Suppressor macrophage treated with lipopolysaccharide for 1 hour (primary cell): ENCODE results near the gene TFAP2A.
A peak's percentile ranks its signal among the peaks of the same experiment; 100 is the strongest.

Experiments used
- DNase-seq, 3 donors: peaks; one replicate each; pipeline ENCODE4 v3.0.0-alpha.2; 2020 to 2022

The TFAP2A gene

DNA sequence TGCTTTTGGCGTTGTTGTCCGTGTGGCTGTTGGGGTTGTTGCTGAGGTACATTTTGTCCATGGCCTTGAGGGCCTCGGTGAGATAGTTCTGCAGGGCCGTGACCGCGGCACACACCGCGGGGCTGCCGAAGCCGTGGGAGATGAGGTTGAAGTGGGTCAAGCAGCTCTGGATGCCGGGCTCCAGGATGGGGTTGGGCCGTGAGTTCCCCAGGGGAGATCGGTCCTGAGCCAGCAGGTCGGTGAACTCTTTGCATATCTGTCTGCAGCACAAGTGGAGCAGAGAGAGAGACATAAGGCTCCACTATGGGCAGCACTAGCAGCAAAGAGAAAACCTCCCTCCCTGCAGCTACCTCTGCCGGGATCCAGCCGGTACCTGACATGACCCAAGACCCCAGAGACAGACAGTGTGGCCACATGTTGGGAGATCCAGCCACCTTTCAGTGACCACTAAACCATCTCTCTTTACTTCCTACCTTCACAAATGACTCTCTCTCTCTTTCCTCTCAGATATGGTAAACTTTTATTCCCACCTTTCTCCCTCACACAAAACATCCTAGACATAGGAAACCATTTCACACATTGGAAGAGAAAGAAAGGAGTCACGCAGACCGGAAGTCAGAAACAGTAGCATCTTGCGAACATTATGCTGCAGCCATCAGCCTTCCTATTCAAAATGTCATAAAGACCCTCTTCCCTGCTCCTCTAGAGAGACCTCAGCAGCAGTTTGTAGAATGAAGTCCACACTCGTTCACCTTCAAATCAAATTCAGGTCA, 16.2 kb downstream of the TFAP2A start:
- DNase-seq: no peak

DNA sequence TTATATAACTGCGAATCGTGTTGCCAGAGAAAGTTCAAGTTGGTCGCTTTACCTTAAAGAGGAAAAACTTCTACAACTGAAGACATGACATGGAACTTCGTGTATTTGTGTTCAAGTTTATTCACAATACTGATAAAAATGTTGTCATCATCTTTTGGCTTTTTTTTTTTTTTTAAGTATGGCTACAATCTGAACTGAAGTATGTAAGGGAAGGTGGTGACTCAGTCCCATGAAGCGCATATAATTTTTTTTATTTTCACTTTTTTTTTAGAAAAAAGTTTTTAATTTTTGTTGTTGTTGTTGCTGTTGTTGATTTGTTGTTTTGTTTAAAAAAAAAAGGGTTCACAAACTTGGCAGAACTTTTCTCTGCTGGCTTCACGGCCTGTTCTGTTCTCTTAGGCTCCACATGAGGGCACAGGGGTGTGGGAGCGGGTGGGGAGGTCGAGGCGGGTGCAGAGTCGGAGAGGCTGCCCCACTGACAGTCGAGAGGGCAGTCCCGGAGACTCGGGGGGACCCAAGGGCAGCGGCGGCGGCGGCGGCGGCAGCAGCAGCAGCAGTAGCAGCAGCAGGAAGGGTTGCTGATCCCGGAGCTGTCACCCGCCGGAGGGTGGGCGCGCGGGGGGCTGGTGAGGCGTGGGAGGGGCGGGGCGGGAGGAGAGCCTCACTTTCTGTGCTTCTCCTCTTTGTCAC, 17.0 kb downstream of the TFAP2A start:
- DNase-seq: no peak

DNA sequence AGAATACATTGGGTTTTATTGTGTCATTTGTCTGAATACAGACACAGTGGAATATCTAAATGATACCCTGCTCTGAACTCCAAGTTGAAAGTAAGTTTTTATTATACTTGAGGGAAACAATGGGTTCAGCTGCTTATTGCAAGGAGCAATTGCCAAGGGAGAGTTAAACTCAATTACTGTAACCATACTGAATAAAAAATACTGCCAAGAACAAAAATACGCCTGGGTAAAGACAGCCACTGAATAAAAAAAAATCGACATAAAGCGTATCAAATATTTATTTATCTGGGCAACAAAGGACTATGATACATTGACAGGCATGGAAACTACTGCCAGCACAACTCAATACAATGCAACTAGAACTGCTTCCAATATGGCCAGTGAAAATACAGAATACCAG, 18.1 kb downstream of the TFAP2A start:
- no peak for DNase-seq

DNA sequence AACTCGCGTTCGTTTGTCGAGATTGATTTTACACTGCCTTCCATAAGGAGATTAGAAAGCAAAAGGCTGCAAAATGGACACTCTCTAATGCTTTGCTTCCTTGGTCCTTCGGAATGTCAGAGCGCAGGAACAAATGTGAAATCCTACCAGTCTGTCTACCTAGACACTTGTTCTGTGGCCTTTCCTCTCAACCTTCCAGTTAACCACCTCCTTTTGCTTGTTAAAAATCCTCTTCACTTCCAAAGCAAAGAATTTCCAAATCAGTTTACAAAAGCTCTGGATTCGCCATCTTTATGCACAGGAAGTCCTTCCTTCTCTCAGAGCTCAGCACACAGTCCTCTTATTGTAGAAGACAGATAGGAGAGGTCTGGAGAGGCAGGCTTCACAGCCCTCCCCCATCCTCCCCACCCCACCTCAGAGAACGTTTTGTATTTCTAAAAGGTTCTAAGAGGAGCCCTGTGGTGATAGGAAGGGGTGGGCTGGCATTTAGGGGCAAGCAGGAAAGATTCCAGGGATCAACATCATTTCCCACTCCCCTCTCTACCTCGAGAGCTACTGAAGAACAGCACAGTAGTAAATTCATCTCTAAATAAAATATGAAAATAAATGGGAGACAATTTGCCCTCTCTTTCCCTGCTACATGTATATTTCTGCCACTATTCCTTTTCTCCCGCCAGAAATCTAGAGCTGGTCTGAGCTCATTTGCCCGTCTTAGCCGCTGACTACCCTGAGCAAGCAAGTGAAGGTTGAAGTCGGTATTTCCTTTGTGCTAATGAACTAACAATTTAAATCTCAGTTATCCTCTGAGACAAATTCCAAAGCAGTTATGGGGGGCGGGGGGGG, 18.9 kb downstream of the TFAP2A start:
- DNase-seq: no peak

DNA sequence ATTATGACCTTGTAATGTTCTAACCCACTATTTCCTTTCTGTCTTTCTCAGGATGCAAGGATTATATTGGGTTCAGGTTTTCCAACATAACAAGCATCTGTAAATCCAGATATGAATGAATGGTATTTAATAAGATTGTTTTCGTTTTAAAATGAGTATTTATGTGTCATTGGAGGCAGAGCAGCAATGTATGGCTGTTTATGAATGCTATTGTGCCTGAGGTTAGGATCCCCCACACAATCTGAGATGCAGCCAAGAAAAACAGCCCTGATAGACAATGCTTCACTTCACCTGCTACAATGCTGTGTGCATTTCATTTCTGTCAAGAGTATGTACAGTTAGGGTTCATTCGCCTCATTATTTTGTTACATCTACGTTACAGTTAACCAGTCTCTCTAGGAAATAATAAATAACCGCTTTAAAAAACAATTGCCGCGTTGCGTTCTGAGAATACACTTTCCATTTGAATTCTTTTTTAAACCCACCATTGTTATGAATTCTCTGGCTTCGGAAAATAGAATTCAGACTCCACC, 19.6 kb downstream of the TFAP2A start:
- no peak for DNase-seq

DNA sequence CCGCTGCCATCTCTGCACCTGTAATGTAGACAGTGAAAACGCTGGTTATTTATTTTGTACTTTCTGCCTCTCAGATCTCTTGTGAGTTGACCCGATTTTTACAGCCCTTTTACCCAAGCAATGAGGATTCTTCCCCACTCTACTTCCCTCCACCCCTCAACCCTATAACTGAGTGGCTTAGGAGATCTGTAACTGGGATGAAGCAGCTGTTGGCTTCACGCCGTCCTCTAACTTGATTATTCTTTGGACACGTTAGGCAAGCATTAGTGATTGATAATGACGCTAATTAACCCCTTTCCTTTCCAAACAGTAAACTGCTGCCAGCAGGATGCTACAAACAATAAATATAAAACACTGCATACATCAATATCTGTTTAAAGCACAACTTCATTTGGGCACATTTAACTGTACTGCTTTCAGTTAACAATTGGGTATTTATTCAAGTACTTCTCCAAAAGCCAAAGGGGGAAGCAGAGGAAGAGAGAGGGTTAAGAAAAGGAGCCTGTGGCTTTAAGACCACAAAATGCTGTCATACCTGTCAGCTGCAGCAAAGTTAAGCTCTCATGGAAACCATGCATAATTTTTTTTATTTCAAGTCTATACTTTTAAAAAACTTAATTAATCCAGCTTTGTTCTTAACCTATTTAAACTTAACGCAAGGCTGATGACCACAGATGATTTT, 21.2 kb downstream of the TFAP2A start:
- DNase-seq: no peak

DNA sequence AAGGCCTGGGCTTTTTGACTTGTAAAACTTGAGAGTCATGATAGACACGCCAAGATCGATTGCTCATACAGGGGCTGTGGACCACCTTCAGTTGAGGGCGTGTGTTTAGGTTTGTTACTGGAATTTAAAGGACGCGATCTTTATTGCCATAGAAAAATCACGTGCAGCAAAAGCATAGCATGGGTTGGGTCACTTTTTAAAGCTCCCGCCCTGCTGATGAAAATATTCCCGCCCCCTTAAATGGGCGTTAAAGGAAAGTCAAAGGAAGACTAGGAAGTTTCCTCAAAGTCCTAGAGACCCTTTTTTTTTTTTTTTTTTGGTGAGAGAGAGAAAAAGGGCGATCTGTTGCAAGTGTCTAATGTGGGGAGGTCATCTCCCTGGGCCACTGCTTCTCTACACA, 23.1 kb downstream of the TFAP2A start:
- DNase-seq: no peak

DNA sequence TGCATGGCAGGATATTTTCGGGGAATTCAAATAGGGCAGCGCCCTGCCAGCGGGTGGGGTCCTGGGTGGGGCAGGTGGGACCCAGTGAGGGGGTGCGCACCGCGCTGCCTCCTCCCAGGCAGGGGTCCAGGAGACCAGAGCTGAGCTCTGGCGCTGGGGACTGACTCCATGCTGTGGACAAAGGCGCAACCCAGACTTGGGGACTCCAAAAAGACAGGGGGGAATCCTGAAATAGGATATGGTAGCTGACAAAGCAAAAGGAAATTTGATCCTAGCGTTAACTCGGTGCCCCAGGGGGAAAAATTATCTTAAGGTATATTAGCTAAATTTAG, 23.6 kb downstream of the TFAP2A start:
- DNase-seq: no peak

DNA sequence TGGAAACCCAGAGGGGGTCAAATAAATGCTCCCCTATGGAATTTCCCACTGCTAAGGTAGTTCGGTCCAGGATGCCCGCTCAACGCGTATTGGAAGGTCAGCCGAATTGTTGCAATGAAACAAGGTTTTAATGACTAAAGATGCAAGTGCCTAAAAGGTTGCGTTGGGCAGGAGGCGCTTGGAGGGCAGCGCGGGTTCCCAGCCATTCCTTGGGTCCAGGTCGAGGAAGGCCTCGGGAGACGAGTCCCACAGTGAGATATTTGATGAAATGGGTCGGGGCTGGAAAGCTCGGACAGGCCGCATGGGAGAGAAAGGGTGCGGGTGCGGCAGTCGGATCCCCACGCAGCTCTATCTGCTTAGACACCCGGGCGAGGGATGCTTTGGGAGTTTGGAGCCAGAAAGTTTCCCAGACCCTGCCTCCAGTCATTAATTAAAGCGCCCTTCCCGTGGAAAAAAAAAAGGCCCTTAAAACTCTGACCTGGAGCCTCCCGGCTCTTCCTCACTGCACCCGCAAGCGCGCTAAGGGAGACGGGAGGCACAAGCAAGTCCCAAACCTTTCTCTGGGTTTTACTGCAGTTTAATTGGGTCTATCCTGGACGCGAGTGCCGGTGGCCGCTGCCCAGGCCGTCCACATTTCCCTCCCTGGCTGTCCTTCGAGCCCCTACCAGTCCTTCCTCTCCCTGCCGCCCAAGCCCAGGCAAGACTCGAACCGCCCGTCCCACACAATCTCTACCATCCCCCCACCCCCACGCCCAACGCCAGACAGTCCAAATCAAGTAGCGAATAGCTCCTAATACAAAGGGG, 24.2 kb downstream of the TFAP2A start:
- no peak for DNase-seq

DNA sequence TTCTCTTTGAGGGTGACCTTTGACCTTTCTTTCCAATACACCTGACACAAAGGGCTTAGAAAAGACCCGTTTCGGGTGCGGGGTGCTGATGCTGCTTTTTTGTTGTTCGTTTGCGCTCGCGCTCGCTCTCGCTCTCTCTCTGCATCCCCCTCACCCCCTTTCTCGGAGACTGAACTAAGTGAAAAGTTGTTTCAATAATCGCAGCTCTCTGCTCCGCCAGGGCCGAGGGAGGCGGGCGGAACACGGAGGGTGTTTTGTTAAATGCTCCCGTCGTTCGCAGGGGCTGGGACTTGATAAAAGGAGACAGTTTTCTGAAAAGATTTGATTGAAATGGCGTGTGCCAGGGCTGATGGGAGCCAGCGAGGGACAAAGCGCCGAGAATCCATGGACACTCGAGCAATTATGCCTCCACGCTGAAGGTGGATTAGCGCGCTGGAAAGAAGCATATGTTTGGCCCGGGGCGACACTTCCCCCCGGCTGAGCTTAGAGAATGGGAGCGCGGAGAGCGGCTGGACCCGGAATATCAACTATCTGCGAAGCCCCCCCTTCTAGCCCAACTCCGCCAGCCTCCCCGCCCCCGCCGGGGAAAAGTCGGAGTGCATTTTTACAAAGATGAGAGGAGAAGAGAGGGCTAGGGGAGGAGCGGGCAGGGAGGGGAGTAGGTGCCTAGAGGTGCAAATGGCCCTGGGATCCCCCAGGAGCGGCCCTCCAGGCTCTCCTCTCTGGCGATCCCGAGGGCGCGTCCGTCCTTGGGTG, 25.0 kb downstream of the TFAP2A start:
- no peak for DNase-seq

DNA sequence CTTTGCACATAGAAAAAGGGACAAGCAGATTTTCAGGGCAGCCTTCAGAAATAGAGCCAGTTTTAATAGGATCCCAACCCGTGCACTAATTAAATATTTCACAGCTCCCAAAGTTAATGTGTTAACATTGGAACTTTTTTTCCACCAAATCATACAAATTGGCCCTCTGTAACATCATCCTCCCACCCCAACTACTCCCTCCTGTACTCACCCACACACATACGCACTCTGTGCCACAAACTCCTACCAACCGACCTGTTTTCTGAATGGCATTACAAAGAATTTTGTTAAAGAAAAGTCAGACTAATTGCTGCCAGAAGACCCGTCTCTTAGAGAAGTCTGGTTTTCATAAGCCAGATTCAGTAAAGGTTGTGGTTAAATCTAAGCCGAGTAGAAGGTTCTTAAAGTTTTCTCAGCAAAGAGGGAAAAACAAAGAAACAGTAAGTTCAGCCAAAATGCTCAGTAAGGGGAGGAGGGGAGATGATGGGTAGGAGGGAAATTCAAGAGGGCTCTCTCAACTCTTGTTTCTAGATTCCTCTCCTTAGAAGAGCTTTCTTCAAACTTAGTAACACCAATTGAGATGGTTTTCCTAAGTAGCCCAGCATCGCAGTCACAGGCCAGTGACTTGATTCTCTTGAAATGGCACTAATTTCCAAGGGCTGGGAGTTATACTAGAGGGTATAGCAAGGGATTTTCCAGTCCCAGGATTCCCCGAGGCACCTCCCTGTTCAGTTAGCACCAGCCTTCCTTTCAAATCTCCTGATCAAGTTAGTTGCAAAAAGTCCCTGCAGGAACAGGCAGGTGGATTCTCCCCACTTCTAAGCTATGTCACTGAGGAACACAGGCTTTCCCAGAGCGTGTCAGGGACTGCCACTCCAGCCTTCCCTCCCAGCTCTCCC, 27.9 kb downstream of the TFAP2A start:
- no peak for DNase-seq

DNA sequence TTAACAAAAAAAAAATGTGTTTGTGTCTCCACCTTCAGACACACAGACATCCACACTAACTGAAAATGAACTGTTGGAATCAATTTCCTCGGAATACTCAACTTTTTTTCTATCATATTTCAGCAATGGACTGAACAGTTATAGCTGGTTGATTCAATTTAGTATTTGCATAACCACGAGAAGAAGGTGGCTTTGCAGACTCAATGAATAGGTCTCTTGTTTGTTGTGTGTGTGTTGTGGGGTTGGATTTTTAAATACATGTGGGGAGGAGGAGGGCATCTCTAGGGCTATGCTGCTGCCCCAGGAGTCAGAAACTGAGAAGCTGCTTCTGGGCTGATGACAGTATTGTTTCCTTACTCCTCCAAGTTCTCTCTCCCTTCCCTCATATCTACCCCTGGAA, 28.7 kb downstream of the TFAP2A start:
- DNase-seq: no peak

DNA sequence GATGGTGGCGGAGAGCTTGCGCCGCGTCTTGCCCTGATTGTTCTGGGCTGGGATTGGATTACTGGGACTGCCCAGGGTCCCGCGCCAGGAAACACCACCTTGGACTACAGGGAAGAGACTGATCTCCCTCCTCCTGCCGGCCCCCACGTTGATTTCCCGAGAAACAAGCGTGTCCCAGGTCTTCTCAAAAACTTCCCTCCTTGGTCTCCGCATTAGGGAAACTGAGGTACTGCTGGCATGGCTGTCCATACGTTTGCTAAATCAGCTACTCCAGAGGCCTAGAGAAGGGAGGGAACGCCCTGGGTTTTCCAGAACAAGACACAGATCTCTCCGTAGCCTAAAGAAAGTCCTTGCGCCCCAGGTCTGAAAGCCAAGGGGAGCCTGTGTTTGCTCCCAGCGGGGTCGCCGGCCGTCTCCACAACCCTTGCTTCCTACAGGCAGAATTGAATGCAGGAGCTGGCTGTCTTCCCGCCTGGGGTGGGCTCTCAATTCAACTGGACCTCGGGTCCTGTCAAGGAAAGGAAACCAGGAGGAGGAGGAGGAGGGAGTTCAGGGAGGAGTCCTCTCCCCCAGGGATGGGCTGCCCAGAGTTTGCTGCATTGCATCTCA, 29.2 kb downstream of the TFAP2A start:
- no peak for DNase-seq

DNA sequence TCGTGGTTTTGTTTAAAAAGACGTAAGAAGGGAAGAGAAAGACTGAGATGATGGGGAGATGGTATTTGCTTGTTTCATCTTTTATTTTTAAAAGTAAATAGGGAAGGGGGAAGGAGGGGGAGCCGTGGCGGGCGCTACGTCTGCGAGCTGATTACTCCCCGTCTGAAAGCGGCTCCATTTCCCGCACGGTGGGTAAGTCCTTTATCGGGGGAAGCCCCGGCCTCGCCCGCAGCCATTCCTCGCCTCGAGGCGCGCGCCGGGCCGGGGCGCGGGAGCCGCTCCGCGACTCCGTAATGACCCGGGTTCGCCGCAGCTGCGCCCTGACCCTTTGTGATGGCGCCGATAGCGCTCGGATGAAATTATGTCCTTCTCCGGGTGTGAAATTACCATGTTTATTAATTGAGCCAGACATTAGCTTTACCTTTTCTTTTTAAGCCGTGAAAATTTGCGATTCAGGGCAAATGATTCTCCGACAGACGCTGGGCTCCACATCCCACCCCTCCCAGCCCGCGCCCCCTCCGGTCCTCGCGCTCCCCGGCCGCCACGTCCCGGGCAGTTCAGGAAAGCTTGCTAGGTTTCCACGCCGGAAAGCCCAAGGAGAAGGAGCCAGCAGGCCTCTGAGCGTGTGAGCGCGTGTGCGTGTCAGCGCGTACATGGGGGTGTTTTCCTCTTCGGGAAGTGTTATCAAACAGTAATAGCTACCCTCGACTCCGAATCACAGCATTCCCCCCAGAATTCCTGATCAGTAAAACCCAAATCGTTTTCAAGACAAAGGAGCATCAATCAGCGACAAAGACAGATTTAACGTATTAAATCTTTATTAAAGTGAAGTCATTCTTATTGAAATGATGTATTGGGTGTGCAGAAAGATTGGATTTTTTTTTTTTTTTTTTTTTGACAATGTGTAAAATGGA, 30.0 kb downstream of the TFAP2A start:
- no peak for DNase-seq

DNA sequence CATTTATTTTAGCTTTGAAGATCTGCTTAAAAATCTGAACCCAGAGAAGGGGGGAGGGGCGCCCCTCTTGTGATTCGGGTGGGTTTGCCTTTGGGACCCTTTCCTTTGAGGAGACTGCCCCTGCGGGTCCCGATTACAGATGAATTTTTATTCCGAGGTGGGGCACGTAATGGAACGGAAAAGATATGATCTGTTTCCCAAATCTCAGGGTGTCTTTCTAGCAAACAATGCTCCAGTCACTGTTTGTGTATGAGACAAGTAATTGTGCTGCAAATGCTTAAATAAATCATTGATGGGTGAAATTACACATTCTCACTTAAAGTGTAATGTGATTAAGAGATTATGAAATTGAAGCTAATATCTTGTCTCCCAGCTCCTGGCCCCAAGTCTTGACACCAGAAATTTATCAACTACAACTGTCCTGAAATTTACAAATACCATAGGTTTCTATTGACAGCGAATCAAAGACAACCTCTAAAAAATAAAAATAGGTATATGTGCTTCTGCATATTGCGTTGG, 30.7 kb downstream of the TFAP2A start:
- DNase-seq: no peak

DNA sequence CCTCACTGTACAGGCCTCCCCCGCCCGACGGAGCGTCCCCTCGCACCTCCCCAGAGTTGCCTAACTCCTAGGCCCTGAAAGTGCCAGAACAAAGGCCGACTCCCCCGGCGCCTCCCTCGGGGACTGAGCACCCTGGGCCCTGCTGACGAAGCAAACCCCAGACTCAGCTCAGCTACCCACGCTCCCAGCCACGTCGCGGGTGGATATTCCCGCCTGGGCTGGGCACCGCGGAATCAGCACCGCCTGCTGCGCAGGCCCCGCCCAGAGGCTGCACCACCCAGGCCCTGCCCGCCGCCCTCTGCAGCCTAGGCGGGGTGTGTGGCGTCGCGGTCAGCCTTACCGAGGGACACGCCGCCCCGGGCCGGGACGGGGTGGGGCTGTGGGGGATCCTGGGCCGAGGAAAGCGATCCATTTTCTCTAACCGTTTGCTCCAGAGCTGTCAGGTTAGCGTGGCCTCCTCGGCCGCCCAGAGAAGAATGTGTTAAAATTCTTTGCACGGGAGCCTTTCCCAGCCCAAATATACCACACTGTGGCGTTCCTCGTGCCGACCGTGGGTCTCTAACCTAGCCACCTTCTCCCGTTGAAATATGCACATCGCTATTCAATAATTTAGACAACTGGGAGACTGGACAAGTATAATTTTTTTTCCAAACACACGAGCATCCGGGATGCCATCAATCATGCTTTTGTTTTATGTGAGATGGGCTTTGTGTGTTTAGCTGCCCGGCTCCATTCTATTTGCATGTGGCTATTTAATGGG, 31.4 kb downstream of the TFAP2A start:
- DNase-seq: peak; percentile 20 to 53 (median 47)

DNA sequence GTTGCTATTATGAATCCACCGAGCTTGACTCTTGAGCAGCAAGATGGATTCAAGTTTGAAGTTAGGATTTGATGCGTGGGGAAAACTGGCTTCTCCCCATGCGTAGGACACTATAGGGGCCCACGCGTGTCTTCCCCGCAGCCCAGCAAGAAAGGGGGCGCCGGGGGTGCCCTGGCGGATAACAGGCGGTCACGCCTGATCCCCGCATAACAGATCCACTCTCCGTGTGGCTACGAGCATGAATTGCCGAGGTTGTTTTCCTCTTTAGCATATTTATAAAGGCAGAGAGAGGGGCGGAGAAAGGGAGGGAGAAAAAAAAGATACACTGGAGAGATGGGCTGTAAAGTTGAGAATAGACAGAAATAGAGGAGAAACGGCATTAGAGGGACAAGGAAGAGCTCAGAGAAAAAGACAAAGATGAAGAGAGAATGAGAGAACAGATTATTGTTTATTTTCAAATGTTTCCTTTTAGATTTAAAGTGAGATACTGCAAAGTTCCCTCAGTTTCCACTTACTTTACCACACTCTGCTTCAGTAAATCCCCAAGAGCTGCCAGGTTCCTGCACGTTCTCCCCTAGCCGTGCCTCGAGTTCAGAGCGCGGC, 32.0 kb downstream of the TFAP2A start:
- no peak for DNase-seq
